SH-SY5Y (cell line): Measurements from ENCODE around the gene PTTG1IP.

ENCODE experiments used
- GATA2 ChIP-seq: IDR thresholded peaks from 2 replicates; pipeline ENCODE4 v1.6.1; 2011; ENCODE audit warnings: mild to moderate bottlenecking, low read depth, low read length
- GATA3 ChIP-seq: IDR thresholded peaks from 2 replicates; pipeline ENCODE4 v1.6.1; 2011; ENCODE audit warnings: low read depth, mild to moderate bottlenecking, low read length, moderate library complexity

PTTG1IP gene

GRCh38 chr21:44912158-44912473, 38.6 kb upstream of the PTTG1IP start:
- TF ChIP-seq GATA3 (no peak), GATA2 (no peak)

DNA sequence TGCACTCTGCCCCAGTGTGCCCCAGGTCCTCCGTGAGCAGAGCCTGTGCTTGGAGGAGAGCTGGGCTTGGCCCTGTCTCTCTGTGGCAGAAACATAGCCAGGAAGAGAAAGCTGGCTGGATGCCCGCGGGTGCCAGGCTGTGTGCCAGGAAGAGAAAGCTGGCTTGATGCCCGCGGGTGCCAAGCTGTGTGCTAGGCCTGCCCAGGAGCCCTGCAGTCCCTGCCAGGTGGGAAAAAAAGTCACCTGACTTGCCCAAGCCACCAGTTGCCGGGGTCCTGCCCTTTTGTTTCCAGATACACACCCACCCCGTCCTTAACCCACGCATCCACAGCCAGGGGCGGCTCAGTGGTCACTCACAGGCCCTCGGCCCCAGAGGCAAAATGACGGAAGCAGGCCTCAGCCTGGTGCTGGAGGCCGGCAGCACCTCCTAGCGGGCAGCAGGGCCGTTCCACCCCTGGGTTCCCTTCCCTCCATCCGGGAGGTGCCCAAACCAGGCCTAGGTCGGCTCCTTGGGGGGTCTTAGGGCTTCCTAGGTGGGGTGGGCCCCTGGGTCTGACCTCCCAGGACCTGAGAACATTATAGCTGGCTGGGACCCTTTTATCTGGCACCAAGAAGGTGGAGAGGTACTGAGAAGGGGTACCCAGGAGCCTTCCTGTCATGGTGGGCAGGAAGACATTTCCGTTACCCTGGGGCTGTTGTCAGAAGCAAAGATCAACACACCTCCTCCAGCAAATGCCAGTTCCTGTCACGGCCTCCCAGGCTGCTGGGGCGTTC, 38.1 kb upstream of the PTTG1IP start:
- TF ChIP-seq GATA2 = no peak
- TF ChIP-seq GATA3 = no peak

DNA sequence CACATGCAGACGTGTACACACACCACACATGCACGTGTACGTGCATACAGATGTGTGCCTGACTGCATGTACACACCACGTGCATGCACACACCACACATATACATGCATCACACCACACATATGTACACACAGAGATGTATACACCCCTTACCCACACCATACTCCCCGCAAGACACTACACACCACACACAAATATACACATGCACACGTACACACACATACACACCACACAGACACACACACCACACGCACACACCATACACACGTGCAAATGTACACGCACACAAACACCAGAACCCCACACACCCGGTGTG, 37.5 kb upstream of the PTTG1IP start:
- no peak for TF ChIP-seq GATA2
- TF ChIP-seq GATA3 = no peak

GRCh38 chr21:44910229-44911067, 37.0 kb upstream of the PTTG1IP start:
- TF ChIP-seq GATA2 = no peak
- TF ChIP-seq GATA3 = no peak

- TF ChIP-seq GATA3 = no peak
- no peak for TF ChIP-seq GATA2
Measured at GRCh38 chr21:44909719-44910118, 36.2 kb upstream of the PTTG1IP start.

GRCh38 chr21:44908908-44909307, 35.4 kb upstream of the PTTG1IP start:
- no peak for TF ChIP-seq GATA2
- TF ChIP-seq GATA3 = no peak

DNA sequence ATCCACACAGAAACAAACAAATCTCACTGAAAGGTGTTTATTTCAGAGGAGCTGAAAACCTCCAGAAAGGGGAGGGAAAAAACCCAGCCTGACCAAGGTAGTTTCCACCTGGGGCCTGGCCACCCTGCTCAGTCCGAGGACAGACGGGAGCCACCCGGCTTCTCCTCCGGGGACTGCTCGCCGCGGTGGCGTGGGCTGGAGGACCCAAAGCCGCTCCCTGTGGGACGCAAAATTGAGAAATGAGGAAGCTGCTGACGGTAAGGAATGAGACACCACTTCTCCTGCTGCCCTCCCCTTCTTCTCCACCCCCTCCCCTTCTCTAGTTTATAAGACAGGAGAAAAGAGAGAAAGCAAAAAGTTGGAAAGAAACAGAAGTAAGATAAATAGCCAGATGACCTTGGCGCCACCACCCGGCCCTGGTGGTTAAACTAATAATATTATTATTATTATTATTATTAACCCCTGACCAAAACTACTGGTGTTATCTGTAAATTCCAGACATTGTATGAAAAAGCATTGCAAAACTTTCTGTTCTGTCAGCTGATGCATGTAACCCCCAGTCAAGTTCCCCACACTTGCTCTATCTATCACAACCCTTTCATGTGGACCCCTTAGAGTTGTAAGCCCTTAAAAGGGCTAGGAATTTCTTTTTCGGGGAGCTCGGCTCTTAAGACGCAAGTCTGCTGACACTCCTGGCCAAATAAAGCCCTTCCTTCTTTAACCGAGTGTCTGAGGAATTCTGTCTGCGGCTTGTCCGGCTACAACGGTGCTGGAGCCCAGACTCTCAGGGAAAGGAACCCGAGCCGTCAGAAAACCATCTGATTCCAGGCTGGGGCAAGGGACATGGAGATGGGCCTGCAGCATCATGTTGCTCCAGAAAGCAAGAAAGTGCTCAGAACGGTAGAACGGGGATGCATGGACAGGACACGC, 34.7 kb upstream of the PTTG1IP start:
- TF ChIP-seq GATA3 (no peak), GATA2 (no peak)

- TF ChIP-seq GATA3 = no peak
- TF ChIP-seq GATA2 = no peak
Measured at GRCh38 chr21:44907225-44907965, 33.9 kb upstream of the PTTG1IP start.

DNA sequence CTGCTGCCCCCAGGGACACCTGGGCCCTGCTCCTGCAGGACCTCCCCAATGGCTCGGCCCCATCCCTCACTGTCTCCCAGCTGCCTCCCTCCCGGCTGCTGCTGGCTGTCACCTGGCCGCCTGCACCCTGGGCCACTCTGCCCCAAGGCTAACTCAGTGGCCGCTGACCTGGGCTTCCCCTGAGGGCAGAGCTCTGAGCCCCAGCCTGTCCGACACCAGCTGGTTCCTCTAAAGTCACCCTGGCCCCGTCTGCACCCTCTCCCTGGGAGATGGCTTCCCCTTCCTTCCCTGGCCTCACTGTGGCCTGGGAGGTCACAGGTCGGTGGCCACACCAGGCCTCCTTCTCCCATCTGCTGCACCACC, 32.2 kb upstream of the PTTG1IP start:
- no peak for TF ChIP-seq GATA2
- TF ChIP-seq GATA3 = no peak

DNA sequence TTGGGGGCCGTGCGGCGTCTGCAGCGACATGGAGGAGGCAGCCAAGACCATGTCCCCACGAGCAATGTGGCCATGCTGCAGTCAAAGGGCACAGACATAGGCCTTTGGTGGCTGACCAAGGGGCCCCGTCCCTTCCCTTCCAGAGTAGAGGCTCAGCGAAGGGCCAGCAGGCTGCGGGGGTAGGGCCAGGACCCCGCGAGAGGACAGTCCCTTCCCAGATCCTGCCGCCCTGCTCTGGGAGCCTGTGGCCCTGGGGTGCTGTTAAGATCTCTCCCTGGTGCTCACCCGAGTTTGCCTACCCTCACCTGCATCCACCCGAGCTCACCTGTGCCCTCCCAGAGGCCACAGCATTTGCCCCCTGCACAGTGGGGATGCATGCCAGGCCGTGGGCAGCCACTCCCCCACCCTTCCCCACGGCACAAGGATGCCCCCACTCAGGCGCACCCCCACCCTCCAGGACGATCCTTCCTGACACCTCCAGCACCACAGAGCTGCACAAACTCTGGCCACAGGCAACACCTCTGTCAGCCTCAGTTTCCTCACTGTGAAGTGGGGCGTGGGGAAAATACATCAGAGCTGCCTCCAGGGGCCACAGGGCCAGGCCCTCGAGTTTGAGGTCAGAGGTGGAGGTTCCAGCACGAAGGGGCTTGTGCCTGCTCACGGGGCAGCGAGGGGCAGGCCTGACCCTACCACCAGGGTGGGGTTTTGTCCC, 31.7 kb upstream of the PTTG1IP start:
- TF ChIP-seq GATA2 (no peak), GATA3 (no peak)

DNA sequence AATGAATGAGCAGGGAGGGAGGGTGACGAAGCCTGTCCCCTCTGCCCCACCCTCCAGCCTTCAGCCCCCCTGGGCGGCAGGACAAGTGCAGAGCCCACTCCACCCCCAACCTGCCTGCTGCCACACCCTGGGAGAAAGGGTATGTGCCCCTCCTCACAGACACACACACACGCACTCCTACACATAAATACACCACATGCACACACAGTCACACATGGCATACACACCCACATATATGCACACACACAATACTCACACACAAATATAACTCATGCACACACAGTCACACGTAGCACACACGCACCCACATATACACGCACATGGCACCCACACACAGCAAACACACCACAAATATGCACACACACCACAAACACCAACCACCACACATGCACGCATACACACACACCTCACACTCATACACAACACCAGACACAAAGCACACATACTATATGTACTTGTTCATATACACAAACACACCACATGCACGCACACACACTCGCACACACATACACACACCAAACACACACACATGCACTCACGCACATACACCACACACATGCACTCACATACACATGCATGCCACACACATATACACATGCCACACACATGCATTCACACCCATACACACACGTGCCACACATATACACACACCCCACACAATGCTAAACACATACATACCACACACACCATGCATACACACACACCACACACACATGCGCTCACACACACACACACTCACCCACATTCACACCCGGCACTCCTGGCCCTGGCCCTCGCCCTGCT, 30.8 kb upstream of the PTTG1IP start:
- TF ChIP-seq GATA3 = no peak
- TF ChIP-seq GATA2 = no peak

DNA sequence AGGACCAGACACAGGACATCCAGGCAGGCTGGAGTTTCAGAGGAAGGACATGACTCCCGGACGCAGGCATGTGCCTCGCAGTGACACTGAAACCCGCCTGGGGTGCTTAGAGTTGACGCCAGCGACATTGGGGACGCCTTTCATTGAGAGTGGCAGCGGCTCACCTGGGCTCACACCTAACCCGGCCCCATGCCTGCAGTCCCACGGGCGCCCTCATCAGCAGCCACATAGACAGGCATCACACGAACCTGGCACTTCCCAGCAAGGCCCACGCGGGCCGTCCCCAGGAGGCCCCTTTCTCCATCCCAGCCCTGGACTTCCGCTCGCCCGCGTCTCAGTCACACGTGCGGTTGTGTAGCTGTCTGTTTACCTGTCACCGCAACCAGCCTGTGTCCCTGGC, 30.2 kb upstream of the PTTG1IP start:
- TF ChIP-seq GATA3 (no peak), GATA2 (no peak)
